GM12874 (cell line): ENCODE data around the gene BNIP5.

Source experiments
- TF ChIP-seq, protein P1 (sequence below): IDR thresholded peaks from 2 replicates; pipeline ENCODE4 v1.5.1; 2011; ENCODE audit warnings: low read depth, mild to moderate bottlenecking, control low read depth, low read length, moderate library complexity; ENCODE audit not compliant: insufficient read depth

The BNIP5 gene

DNA sequence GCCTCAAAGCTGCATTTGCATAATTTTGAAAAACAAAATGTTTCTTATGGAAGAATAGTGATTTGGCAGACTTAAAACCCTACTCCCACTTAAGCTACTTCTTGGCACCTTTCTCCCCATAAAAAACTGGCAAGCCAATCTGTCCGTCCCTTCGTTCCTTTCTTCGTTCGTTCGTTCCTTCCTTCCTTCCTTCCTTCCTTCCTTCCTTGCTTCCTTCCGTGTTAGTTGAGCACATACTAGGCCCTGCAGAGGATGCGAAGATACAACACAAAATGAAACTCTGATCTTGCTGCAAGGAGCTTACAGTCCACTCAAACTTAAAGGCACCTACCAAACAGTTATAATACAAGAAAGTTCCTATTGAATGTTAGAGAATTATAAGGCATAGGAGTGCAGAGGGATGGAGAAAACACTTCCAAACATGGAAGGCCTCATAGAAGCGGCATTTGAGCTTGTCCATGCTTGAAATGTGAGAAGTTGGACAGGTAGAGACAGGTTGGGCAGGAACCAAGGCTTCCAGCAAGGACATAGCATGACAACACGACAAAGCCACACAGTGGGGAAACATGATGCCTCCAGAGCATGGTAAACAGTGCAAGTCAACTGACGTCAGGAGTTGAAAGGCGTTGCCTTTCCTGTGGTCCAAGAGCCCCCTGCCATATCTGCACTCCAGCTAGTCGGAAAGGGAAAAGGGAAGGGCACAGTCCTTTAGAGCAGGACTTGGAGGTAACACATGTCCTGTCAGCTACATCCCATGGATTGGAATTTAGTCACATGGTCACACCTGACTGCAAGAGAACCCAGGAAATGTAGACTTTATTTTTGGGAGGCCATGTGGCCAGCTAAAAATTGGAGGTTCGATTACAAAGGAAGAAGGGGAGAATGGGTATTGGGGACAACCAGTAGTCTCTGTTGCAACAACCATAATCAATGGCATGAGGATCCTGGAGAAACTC is 59.8 kb downstream of the BNIP5 start:
- TF ChIP-seq, protein P1, sequence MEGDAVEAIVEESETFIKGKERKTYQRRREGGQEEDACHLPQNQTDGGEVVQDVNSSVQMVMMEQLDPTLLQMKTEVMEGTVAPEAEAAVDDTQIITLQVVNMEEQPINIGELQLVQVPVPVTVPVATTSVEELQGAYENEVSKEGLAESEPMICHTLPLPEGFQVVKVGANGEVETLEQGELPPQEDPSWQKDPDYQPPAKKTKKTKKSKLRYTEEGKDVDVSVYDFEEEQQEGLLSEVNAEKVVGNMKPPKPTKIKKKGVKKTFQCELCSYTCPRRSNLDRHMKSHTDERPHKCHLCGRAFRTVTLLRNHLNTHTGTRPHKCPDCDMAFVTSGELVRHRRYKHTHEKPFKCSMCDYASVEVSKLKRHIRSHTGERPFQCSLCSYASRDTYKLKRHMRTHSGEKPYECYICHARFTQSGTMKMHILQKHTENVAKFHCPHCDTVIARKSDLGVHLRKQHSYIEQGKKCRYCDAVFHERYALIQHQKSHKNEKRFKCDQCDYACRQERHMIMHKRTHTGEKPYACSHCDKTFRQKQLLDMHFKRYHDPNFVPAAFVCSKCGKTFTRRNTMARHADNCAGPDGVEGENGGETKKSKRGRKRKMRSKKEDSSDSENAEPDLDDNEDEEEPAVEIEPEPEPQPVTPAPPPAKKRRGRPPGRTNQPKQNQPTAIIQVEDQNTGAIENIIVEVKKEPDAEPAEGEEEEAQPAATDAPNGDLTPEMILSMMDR: no peak

DNA sequence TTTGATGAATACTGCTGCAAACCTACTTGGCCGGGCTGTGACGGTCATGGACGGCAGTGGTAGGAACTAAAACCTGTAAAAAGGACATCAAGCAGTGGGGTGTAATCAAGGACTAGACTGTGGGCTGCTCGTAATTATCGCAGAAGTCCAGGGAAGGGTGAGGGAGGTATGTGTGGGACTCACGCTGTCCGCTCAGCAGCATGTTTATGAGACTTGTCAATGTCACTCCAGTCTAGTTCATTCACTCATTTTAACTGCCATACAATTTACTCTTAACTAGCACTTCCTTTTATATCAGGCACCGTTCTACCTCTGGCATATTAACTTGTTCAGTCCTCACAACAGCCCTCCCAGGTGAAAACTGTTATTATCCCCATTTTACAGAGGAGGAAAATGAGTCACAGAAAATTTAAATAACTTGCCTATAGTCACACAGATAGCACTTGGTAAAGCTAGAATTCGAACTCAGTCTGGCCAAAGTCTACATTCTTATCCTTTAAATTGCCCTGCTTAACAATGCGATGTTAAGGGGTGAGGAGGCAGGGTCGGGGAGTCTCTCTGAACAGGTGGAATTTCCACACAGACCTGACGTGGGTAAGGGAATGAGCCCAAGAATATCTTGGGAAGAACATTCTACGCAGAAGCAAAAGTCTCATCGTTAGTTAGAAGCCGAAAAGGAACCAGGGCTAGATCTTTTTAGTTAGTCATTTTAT is 62.7 kb downstream of the BNIP5 start:
- TF ChIP-seq, protein P1: no peak

DNA sequence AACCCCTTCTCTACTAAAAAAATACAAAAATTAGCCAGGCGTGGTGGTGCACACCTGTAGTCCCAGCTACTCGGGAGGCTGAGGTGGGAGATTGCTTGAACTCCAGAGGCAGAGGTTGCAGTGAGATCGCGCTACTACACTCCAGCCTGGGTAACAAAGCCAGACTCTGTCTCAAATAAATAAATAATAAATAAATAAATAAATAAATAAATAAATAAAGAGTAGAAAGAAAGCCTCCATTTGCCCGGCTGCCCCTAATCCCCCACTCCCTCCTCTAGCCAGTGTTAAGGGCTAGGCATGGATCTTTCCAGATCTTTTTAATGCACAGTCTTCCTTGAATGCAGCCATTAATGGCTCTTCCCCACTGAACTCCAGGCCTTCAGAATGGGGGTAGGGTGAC is 63.6 kb downstream of the BNIP5 start:
- TF ChIP-seq, protein P1: no peak

DNA sequence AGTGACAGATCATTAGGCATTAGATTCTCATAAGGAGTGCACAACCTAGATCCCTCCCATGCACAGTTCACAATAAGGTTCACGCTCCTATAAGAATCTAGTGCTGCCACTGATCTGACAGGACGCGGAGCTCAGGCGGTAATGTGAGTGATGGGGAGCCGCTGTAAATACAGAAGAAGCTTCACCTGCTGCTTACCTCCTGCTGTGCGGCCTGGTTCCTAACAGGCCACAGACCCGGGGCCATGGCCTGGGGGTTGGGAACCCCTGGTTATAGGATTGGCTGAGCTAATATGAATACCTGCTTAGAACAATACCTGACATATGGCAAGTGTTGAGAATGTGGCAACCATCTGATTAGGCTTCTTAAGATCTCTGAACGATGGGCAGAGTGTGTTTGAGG is 64.5 kb downstream of the BNIP5 start:
- TF ChIP-seq, protein P1: no peak

DNA sequence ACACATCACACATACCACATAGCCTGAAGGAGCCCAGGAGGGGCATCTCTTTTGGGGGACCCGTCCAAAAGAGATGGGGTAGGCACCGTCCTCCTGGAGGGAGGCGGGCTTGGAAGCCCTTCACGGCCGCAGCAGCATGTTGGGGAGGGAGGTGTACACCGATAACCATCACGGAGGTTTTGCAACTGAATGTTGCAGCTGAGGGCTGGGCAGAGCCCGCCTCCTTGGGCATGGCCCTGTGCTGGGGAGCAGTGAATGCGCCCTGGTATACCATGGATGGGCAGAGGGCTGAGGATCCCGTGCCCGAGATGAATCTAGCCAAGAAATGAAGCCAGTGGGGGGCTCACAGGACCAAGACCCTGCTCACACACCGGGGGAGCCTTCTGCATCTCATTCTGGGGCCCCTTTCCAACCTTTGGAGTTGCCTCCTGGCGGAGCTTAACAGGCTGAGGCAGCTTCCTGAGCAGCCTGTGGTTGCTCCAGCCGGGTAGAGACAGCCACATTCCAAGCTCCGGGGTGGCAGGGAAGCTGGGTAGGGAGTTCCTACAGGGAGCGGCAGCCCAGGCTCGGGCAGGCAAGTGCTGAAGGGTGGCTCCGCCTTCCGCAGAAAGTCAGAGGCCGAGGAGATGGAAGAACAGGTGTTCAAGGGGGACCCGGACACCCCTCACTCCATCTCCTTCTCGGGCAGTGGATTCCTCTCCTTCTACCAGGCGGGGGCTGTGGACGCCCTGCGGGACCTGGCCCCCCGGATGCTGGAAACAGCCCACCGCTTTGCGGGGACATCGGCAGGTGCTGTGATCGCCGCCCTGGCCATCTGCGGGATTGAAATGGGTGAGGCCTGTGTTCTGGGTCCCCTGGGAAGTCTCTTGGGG is 66.6 kb downstream of the BNIP5 start, which contains the start of gene PNPLA1:
PNPLA1 (plus strand) TSS at position 227 of the 872 bp plus-strand sequence; CDS start at position 627, 400 bp downstream.
- TF ChIP-seq, protein P1: no peak

DNA sequence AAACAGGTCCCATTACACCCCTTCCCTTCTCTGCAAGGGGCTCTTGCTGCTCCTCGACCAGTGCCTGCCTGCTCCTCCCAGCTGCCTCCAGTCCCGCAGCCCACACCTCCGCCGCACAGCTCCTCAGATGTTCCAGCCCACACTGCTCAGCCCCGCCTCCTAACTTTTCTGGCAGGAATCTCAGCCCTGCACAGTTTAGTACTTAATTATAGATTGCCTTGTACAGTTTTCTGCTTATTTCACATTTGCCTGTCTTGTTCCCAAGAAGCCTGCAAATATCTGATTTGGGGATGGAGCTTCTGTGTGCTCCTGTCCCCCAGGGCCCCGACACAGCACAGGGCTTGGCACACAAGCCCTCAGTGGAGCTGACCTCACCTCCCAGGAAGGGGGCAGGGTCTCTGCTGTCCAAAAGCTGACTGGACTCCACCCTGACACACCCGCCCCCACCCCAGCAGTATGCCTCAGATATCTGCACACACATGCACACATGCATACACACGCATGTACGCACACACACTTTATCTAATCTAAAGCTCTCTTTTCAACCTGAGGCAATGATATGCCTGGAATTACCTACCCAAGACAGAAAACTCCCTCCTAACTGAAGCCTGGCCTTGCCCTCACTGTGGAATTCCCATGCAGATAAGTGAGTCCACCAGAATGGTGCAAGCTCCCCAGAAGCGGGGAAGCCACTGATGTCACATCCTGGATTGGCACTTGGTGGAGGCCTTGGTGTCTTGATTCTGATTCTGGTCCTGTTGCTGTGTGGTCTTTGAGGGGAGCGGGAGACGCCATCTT is 68.0 kb downstream of the BNIP5 start:
- TF ChIP-seq, protein P1: no peak
